HepG2 (cell line): Measurements from ENCODE around the gene SEC14L5. TPM values are rescaled to one million over a fixed set of nuclear protein-coding genes. Genes with fewer than 3 reads are reported as not detected.
A peak's percentile ranks its signal among the peaks of the same experiment; 100 is the strongest.

Experiments
- CBX5 ChIP-seq: sonication (generic); formaldehyde crosslinking; IDR thresholded peaks from 2 replicates; pipeline ENCODE4 v1.4.0; 2020; ENCODE audit warnings: missing genetic modification reagents, borderline replicate concordance
- GTF3A ChIP-seq: sonication (generic); formaldehyde crosslinking; conservative IDR thresholded peaks from 2 replicates; pipeline ENCODE4 v1.4.0; 2020; ENCODE audit warnings: mild to moderate bottlenecking, missing genetic modification reagents
- MED8 ChIP-seq: sonication (generic); formaldehyde crosslinking; IDR thresholded peaks from 2 replicates; pipeline ENCODE4 v1.8.1; 2023; ENCODE audit warnings: mild to moderate bottlenecking, missing genetic modification reagents; ENCODE audit not compliant: insufficient replicate concordance
- NR0B2 ChIP-seq: sonication (generic); formaldehyde crosslinking; IDR thresholded peaks from 2 replicates; pipeline ENCODE4 v1.4.0; 2020; ENCODE audit warnings: mild to moderate bottlenecking, missing genetic modification reagents
- SMAD1 ChIP-seq: sonication (generic); formaldehyde crosslinking; IDR thresholded peaks from 2 replicates; pipeline ENCODE4 v1.4.0; 2020; ENCODE audit warnings: missing genetic modification reagents, low read depth, mild to moderate bottlenecking, borderline replicate concordance
- SMAD9 ChIP-seq: sonication (generic); formaldehyde crosslinking; IDR thresholded peaks from 2 replicates; pipeline ENCODE4 v1.5.1; 2020; ENCODE audit warnings: mild to moderate bottlenecking, missing genetic modification reagents
- SOX13 ChIP-seq, 3 experiments: fragments of 450-650 bp in 1 of 3; sonication (generic) in 1 of 3; formaldehyde crosslinking in 1 of 3; IDR thresholded peaks in 2 of 3; conservative IDR thresholded peaks in 1 of 3; 2 replicates each; pipeline versions ENCODE4 v1.5.0 to v1.6.1; 2016 to 2020; ENCODE audit warnings: antibody characterized with exemption in 1 of 3, mild to moderate bottlenecking in 1 of 3, missing compliant biosample characterization in 1 of 3, missing genetic modification reagents in 1 of 3, moderate library complexity in 1 of 3
- SP2 ChIP-seq: sonication (generic); formaldehyde crosslinking; IDR thresholded peaks from 2 replicates; pipeline ENCODE4 v1.5.1; 2020; ENCODE audit warnings: mild to moderate bottlenecking, missing genetic modification reagents
- STAG1 ChIP-seq: sonication (generic); formaldehyde crosslinking; IDR thresholded peaks from 2 replicates; pipeline ENCODE4 v1.4.0; 2020; ENCODE audit warnings: missing genetic modification reagents
- TBX3 ChIP-seq: fragments of 450-650 bp; IDR thresholded peaks from 2 replicates; pipeline ENCODE4 v1.6.1; 2017; ENCODE audit warnings: antibody characterized with exemption, mild to moderate bottlenecking, inconsistent platforms, borderline replicate concordance
- TSC22D2 ChIP-seq: sonication (generic); formaldehyde crosslinking; IDR thresholded peaks from 2 replicates; pipeline ENCODE4 v1.5.1; 2020; ENCODE audit warnings: missing genetic modification reagents, mild to moderate bottlenecking, borderline replicate concordance
- XRCC5 ChIP-seq: fragments of 200-400 bp; formaldehyde crosslinking; optimal IDR thresholded peaks from 2 replicates; pipeline ENCODE3; 2017; ENCODE audit warnings: mild to moderate bottlenecking, low read length
- ZFP91 ChIP-seq: sonication (generic); formaldehyde crosslinking; IDR thresholded peaks from 2 replicates; pipeline ENCODE4 v1.9.0; 2022; ENCODE audit warnings: missing genetic modification reagents, mild to moderate bottlenecking, borderline replicate concordance
- ZNF773 ChIP-seq: sonication (generic); formaldehyde crosslinking; IDR thresholded peaks from 2 replicates; pipeline ENCODE4 v1.4.0; 2020; ENCODE audit warnings: missing genetic modification reagents, borderline replicate concordance
- polyA plus RNA-seq, 8 experiments: library from polyadenylated mRNA; depleted of rRNA in 3 of 8; stranded (reverse) in 7 of 8; unstranded in 1 of 8; fragments of >200 nt; fragmentation: Illumina TruSeq in 4 of 8; extraction: Trizol in 4 of 8; gene quantifications; 2 replicates each; pipeline versions ENCODE4 v1.2.1 to v1.2.3, GENCODE V29; 2011 to 2016; ENCODE audit warnings: low read depth in 4 of 8, missing spikeins in 1 of 8, mixed read lengths in 1 of 8; ENCODE audit not compliant: insufficient read depth in 1 of 8
- total RNA-seq, 5 experiments: library from RNA; depleted of rRNA; stranded (reverse); fragments of >200 nt; fragmentation: Illumina TruSeq; extraction: Trizol; gene quantifications; 2 replicates each; pipeline ENCODE4 v1.2.3, GENCODE V29; 2016; ENCODE audit warnings: low read depth in 1 of 5
- TF ChIP-seq, protein P1 (sequence below), 2 experiments: sonication (generic) in 1 of 2; formaldehyde crosslinking in 1 of 2; IDR thresholded peaks; 2 replicates each; pipeline versions ENCODE4 v1.4.0 to v1.6.1; 2018 to 2020; ENCODE audit warnings: missing genetic modification reagents in 2 of 2, borderline replicate concordance in 1 of 2, low read depth in 1 of 2, mild to moderate bottlenecking in 1 of 2, missing biosample characterization in 1 of 2
- TF ChIP-seq, protein P2 (sequence below): sonication (generic); formaldehyde crosslinking; IDR thresholded peaks from 2 replicates; pipeline ENCODE4 v1.5.1; 2020; ENCODE audit warnings: mild to moderate bottlenecking, moderate library complexity, missing genetic modification reagents
- TF ChIP-seq, protein P3 (sequence below): sonication (generic); formaldehyde crosslinking; IDR thresholded peaks from 2 replicates; pipeline ENCODE4 v1.4.0; 2020; ENCODE audit warnings: missing genetic modification reagents

The SEC14L5 gene
- total and polyA plus RNA-seq, 2 of the 13 experiments (the other 11 are each of a cell fraction or from before 2014, with no cell fraction given), result 0.40 to 0.42 TPM

- TF ChIP-seq ZFP91, result peak; percentile 45; the same call in 1 of the 2 replicates
- TF ChIP-seq, protein P1, sequence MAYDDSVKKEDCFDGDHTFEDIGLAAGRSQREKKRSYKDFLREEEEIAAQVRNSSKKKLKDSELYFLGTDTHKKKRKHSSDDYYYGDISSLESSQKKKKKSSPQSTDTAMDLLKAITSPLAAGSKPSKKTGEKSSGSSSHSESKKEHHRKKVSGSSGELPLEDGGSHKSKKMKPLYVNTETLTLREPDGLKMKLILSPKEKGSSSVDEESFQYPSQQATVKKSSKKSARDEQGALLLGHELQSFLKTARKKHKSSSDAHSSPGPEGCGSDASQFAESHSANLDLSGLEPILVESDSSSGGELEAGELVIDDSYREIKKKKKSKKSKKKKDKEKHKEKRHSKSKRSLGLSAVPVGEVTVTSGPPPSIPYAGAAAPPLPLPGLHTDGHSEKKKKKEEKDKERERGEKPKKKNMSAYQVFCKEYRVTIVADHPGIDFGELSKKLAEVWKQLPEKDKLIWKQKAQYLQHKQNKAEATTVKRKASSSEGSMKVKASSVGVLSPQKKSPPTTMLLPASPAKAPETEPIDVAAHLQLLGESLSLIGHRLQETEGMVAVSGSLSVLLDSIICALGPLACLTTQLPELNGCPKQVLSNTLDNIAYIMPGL (CRISPR knock-in tag; IDR thresholded peaks at IDR 0.05; ENCODE audit: borderline replicate concordance in 1 of 2, low read depth in 1 of 2), result peak; percentile 42 to 58; a peak in 2 of 4 replicates
- TF ChIP-seq, protein P2, sequence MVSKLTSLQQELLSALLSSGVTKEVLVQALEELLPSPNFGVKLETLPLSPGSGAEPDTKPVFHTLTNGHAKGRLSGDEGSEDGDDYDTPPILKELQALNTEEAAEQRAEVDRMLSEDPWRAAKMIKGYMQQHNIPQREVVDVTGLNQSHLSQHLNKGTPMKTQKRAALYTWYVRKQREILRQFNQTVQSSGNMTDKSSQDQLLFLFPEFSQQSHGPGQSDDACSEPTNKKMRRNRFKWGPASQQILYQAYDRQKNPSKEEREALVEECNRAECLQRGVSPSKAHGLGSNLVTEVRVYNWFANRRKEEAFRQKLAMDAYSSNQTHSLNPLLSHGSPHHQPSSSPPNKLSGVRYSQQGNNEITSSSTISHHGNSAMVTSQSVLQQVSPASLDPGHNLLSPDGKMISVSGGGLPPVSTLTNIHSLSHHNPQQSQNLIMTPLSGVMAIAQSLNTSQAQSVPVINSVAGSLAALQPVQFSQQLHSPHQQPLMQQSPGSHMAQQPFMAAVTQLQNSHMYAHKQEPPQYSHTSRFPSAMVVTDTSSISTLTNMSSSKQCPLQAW (CRISPR knock-in tag), result peak; percentile 83
- peak; percentile 29; the same call in 1 of the 2 replicates for TF ChIP-seq TBX3
- peak; percentile 19; the same call in 1 of the 2 replicates for TF ChIP-seq SMAD1 (CRISPR knock-in tag)
- TF ChIP-seq, protein P3, sequence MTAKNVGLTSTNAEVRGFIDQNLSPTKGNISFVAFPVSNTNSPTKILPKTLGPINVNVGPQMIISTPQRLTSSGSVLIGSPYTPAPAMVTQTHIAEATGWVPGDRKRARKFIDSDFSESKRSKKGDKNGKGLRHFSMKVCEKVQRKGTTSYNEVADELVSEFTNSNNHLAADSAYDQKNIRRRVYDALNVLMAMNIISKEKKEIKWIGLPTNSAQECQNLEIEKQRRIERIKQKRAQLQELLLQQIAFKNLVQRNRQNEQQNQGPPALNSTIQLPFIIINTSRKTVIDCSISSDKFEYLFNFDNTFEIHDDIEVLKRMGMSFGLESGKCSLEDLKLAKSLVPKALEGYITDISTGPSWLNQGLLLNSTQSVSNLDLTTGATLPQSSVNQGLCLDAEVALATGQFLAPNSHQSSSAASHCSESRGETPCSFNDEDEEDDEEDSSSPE (CRISPR knock-in tag), result peak; percentile 36; the same call in 1 of the 2 replicates
- TF ChIP-seq GTF3A, result no peak
- TF ChIP-seq STAG1, result peak; percentile 46
- TF ChIP-seq MED8, result no peak
- peak; percentile 36; the same call in 1 of the 2 replicates for TF ChIP-seq ZNF773
- peak; percentile 37; the same call in 1 of the 2 replicates for TF ChIP-seq NR0B2 (CRISPR knock-in tag)
- TF ChIP-seq CBX5, result 0 out of 2 replicates have a peak, but pooled peaks have one; percentile 16
- TF ChIP-seq TSC22D2, result peak; percentile 62; the same call in 1 of the 2 replicates
- TF ChIP-seq SMAD9 (CRISPR knock-in tag), result no peak
- TF ChIP-seq XRCC5, result peak; percentile 81
- peak; percentile 64; the same call in 1 of the 2 replicates for TF ChIP-seq SP2
- no peak for TF ChIP-seq SOX13 (IDR thresholded peaks at IDR 0.05)
- peak in 1 of 2 experiments; percentile 26; a peak in 1 of 4 replicates for TF ChIP-seq SOX13 (CRISPR knock-in tag; conservative IDR thresholded peaks at IDR 0.05 in 1 of 2, IDR thresholded peaks at IDR 0.05 in 1 of 2)
Observed at GRCh38 chr16:4957720-4958509, at the start of gene SEC14L5 (continued).
